Activated CD4-positive, CD25-positive, alpha-beta regulatory T cell treated with anti-CD3 and anti-CD28 coated beads, Interleukin-2, amount 50 U/mL, for 24 hours (primary cell): ENCODE data around the gene WDR59.
"Not testable (repeated sequence)": the region's sequence is repeated elsewhere in the genome, so short reads cannot be mapped to it uniquely, and the experiment has no call there.

Source experiments
- ATAC-seq, 2 donors: fragments of 150-1000 bp; cut with Tn5 transposase; one replicate each; pipeline ENCODE4 v1.10.0; 2021; ENCODE audit warnings: mild to moderate bottlenecking in 1 of 2, moderate library complexity in 1 of 2

WDR59 gene, protein sequence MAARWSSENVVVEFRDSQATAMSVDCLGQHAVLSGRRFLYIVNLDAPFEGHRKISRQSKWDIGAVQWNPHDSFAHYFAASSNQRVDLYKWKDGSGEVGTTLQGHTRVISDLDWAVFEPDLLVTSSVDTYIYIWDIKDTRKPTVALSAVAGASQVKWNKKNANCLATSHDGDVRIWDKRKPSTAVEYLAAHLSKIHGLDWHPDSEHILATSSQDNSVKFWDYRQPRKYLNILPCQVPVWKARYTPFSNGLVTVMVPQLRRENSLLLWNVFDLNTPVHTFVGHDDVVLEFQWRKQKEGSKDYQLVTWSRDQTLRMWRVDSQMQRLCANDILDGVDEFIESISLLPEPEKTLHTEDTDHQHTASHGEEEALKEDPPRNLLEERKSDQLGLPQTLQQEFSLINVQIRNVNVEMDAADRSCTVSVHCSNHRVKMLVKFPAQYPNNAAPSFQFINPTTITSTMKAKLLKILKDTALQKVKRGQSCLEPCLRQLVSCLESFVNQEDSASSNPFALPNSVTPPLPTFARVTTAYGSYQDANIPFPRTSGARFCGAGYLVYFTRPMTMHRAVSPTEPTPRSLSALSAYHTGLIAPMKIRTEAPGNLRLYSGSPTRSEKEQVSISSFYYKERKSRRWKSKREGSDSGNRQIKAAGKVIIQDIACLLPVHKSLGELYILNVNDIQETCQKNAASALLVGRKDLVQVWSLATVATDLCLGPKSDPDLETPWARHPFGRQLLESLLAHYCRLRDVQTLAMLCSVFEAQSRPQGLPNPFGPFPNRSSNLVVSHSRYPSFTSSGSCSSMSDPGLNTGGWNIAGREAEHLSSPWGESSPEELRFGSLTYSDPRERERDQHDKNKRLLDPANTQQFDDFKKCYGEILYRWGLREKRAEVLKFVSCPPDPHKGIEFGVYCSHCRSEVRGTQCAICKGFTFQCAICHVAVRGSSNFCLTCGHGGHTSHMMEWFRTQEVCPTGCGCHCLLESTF

GRCh38 chr16:74984529-74985296, at the start of gene WDR59:
Gene WDR59, minus strand, starts transcription at chr16:74985123. Its CDS starts 106 bp downstream, at chr16:74985017.
- ATAC-seq = peak; percentile 99

DNA sequence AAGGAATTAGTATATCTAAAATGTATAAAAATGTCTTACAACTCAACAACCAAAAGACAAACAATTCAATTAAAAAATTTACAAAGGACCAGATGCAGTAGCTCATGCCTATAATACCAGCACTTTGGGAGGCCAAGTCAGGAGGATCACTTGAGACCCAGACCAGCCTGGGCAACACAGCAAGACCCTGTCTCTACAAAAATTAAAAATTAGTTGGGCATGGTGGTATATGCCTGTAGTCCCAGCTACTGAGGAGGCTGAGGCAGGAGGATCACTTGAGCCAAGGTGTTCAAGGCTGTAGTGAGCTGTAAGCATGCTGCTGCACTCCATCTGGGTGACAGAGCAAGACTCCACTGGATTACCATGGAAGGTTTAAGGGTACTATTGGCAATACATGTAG, 47.7 kb upstream of the WDR59 start:
- no peak for ATAC-seq

- no peak for ATAC-seq
Observed at GRCh38 chr16:75029854-75030253, 44.9 kb upstream of the WDR59 start.

- no peak for ATAC-seq
Observed at GRCh38 chr16:75028544-75029135, 43.7 kb upstream of the WDR59 start.

GRCh38 chr16:75027520-75028300, 42.8 kb upstream of the WDR59 start:
- ATAC-seq = no peak

GRCh38 chr16:75026892-75027391, 42.0 kb upstream of the WDR59 start:
- ATAC-seq = no peak

- not testable (repeated sequence) for ATAC-seq
Observed at GRCh38 chr16:75026239-75026891, 41.4 kb upstream of the WDR59 start.

GRCh38 chr16:75025761-75026160, 40.8 kb upstream of the WDR59 start:
- no peak for ATAC-seq

- ATAC-seq = no peak
Observed at GRCh38 chr16:75024594-75024993, 39.7 kb upstream of the WDR59 start.

DNA sequence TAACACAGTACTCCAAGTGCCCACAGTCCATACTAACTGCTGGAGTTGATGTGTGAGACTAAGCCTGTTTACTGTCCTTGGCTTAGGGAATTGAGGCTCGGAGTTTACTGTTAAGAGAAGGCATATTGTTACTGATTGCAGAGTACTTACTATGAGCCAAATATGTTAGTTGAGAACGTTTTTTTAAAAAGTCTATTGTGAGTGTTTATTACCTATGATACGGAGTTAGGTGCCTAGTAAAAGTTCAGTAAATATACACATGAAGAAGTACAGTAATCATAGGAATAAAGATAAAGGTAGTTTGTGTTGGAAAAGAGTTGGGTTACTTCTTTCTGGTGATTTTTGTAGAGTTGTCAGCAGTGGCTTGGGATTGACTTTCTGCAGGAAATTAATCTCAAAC, 39.3 kb upstream of the WDR59 start:
- no peak for ATAC-seq

DNA sequence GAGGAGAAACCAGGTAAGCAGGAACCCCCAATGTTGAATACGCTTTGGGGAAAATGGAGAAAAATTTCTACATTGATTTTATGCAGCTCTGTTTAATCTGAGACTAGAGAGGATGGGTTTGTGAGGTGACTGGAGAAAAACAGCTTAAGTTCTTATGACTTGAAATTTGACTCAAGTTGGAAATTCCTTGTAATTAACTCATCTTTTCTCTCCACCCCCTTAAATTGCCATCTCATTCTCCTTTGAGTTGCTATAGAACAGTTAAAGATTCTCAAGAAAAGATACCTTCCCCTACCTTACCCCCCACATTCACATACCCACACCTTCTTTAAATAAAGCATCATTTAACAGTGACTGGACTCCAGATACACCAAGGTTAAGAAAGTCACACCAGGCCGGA, 38.1 kb upstream of the WDR59 start:
- peak in 1 of 2 donors; percentile 49 for ATAC-seq

DNA sequence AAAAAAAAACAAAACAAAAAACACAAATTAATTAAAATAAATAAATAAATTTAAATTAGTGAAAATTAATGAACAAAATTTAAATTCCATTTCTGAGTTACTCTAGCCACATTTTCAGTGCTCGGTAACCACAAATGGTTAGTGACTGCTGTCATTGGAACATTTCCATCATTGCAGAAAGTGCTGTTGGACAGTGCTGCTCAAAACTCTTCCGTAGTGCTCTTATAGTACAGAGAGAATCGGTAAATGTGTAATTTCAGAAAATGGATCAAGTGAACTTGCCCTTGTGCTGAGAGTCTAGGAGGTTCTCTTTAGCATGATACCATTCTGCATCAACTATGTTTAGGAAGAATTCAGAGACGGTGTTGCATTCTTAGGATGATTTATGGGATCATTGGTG, 37.6 kb upstream of the WDR59 start:
- ATAC-seq = no peak

DNA sequence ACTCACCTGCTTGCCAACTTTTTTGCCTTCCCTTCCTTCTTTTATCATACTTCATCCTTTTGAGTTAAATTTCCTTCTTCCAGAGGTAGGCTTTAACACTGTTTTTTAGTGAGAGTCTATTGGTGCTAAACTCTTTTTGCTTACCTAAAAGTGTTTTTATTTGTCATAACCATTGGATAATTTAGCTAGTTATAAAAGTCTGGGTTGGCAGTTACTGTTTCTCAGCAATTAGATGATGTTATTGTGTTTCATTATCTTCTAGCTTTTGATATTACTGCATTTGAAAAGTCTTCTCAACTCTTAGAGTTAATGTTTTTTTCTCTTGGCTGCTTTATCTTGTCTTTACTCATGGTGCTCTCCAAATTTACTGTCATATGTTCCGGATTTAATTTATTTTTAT, 36.5 kb upstream of the WDR59 start:
- no peak for ATAC-seq

- no peak for ATAC-seq
Observed at GRCh38 chr16:75019586-75019985, 34.7 kb upstream of the WDR59 start.

GRCh38 chr16:75019007-75019406, 34.1 kb upstream of the WDR59 start:
- ATAC-seq = no peak

DNA sequence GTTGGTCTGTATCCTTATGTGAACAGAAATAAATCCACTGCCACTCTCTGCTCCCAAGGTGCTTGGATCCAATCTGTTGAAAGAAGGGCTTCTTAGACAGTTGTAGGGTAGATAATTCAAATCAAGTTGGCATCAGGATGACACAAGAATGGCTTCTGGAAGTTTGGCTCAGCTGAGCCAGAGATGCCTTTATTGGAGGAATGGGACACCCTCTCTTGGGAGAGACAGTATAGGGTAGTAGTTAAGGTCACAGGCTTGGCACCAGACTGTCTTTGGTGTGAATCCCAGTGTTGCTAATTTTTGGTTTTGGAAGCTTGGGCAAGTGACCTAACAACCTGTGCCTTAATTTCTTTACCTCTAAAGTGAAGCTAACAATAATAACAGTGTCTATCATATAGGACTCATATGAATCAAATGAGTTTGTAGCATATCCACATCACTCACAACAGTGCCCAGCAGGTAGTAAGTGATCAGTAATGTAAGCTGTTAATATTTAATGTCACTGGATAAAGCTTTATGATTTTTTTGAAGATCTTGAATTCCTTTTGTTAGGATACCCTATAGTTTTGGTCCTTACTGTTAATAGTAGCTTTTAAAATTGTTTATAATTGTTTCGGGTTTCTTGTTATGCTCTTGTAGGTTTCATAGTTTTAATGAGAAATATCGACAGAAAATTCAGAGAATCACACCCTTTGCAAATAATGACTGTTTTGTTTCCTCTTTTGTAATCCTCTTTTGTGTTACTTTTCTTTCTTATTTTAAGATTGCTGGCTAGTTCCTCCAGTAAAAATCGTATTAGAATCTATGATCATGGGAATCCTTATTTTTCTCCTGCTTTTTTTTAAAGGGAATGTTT, 33.0 kb upstream of the WDR59 start:
- ATAC-seq = no peak

DNA sequence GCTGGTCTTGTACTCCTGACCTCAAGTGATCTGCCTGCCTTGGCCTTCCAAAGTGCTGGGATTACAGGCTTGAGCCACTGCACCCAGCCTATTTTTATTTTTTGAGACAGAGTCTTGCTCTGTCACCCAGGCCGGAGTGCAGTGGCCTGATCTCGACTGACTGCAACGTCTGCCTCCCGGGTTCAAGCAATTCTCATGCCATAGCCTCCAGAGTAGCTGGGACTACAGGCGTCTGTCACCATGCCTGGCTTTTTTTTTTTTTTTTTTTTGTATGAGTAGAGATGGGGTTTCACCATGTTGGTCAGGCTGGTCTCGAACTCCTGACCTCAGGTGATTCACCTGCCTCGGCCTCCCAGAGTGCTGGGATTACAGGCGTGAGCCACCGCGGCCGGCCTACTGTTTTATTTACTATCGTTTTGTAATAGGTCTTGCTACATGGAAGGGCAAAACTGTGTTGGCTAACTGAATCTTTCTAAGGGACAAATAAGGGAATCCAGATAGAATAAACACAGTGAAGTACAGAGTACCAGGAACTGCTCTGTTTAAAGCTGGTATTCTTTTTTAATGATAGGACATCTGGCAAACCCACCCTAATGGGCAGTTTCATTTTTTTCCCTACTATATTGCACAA, 31.6 kb upstream of the WDR59 start:
- ATAC-seq = not testable (repeated sequence)

- ATAC-seq = no peak
Observed at GRCh38 chr16:75014318-75014717, 29.4 kb upstream of the WDR59 start.

DNA sequence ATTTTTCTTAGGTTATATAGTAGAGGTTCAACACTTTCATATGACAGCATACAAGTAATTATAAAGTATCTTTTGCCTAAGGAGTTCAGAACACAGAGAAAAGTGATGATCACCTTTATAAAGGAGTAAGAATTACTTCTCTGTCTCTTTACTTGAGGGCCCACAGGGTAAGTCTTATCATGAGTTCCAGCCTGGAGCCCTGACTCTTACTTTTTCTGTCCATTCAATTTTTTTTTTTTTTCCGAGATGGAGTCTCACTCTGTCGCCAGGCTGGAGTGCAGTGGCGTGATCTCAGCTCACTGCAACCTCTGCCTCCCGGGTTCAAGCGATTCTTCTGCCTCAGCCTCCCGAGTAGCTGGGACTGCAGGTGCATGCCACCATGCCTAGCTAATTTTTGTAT, 28.2 kb upstream of the WDR59 start:
- not testable (repeated sequence) for ATAC-seq
